Measurements from ENCODE around the gene SUSD4. TPM values are rescaled to one million over a fixed set of nuclear protein-coding genes. Genes with fewer than 3 reads are reported as not detected.

The SUSD4 gene
- polyA plus RNA-seq, 10 donors: 2.5 to 5.7 (median 3.7) TPM

DNA sequence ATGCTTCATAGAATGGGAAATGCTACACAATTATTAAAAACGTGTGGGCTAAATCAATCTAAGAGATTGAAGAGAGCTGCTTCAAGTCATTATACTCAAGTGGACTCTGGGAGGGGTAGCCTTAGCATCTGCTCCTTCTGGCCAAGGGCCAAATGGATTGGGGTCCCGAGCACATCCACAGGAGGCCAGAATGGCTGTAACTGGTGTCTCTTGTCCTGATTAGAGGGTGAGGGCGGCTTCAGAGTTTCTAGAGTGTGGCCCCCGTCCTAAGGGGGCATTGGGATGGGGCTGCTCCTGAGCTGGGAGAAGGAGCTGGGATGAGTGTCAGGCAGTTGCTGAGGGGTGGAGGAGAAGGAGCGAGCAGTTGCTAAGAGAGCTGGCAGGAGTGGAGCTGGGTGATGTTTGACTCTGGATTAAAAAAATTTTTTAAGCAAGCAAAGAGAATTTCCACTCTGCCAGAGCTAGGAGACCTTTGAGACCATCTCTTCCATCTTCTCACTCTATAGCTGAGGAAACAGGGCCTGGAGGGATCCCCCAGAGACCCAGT is 149.6 kb downstream of the SUSD4 start:
- DNase-seq: no peak

DNA sequence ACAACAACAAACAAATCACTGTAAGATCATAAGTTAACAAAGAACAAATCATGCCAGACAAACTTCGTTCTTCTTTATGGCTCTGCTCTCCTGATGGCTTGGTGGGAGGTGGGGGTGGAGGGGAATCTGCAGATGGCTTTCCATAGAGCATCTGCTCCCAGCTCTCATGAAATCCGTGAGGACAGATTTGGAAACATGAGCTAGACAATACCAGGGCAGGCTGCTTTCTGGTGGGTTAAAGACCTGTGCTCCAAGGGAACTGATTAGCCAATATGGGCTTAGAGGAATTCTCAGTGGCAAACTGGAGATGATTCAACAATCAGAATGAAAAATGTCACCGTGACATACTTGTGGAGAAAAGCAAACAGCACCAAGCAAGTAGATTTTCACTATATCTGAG is 151.5 kb downstream of the SUSD4 start:
- peak; percentile 17 to 45 (median 37) for DNase-seq

DNA sequence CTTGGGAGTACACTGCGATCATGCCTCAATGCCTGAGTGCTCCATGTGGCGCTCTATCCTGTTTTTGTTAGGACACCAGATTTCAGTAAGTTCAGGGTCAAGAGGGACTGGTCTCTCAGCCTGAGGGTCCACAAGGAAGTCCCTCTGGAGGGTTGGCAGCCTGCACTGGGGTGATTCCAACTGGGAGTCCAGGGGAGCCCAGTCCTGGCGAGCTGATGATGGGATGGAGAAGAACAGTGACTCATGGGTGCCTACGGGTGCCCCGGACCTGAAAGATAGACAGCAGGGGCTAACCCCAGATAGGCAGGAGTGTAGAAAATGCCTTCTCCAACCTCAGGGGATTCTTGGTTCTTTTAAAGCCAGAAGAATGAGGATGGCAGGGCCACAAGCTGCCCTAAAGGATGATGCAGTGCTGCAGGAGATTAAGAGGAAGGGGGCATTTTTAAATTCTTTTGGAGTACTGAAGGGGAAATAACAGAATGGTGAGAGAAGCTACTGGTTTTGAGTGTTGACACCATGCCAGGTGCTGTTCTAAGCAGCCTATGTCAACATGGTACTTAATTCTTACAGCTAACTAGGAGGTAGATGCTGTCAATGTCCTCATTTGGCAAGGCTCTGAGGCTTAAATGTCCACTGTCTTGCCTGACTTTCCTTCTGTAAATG is 152.5 kb downstream of the SUSD4 start:
- no peak for DNase-seq

DNA sequence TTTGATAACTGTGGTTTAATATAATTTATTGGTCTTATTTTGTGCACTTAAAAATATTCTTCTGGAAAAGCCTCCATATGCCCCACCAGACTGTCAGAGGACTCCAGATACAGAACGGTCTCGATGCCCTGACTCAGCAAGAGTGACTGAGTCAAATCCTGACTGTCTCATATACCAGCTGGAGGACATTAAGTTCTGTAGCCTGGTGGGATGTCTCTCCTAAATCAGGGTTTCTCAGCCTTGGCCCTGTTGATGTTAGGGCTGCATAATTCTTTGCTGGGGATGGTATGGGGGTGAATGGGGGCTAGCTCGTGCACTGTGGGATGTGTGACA is 153.2 kb downstream of the SUSD4 start:
- no peak for DNase-seq

DNA sequence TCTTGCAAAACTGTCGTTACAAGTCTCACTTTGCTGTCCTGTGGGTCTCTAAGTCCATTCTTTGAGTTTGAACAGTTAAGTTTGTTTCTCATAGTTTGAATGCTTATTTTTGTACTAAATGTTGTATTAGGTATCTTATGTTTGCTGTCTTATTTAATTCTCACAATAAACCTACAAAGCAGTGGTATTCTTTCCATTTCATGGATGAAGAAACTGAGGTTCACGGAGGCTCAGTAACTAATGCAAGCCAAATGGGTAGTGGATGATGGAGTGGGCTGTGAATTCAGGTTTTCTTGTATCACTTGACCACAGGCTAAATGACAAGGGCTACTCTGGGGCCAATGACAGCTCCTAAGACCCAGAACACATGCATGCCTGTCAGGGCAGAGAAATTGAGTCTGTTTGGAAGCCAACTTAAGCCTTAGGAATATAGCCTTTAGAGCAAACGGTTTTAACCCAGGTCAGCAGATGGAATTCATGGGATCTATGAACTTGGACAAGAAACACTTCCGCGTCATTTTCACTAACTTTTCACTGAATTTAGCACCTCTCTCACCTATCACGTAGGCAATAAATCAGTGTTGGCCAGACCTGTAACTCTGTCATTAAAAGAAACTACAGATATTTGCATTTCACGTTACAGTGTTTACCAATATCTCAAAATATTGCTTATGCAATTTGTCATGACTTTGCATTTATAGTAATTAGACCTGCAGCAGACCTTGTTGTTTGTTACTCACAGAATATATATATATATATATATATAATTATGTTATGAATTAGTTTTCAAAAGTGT is 153.8 kb downstream of the SUSD4 start:
- no peak for DNase-seq

DNA sequence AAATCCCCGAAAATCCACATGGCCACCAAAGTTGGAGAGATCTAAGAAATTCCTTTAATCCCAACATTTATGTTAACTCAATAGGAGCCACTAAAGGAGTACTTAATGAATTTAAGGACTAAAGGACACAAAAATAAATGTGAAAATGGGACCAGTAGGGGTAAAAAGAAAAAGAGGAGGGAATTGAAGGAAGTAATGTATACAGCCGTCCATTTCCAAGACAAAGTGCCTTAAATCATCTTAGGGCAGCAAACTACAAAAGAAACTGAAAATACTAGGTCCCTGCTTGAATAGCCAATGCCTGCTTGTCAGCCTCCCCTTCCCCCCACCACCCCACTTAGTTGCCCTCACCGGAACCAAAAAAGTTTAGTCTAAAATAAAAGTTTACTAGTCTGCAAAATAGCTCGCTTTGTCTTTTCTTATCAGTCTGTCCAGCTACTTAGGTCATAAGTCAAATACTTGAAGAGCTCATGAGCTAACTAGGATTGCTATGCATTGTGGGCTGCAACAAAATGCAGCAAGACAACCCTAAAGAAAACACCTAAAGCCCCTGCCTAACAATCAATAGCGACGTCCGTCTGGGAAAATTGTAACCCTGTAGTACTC is 154.6 kb downstream of the SUSD4 start:
- DNase-seq: no peak

DNA sequence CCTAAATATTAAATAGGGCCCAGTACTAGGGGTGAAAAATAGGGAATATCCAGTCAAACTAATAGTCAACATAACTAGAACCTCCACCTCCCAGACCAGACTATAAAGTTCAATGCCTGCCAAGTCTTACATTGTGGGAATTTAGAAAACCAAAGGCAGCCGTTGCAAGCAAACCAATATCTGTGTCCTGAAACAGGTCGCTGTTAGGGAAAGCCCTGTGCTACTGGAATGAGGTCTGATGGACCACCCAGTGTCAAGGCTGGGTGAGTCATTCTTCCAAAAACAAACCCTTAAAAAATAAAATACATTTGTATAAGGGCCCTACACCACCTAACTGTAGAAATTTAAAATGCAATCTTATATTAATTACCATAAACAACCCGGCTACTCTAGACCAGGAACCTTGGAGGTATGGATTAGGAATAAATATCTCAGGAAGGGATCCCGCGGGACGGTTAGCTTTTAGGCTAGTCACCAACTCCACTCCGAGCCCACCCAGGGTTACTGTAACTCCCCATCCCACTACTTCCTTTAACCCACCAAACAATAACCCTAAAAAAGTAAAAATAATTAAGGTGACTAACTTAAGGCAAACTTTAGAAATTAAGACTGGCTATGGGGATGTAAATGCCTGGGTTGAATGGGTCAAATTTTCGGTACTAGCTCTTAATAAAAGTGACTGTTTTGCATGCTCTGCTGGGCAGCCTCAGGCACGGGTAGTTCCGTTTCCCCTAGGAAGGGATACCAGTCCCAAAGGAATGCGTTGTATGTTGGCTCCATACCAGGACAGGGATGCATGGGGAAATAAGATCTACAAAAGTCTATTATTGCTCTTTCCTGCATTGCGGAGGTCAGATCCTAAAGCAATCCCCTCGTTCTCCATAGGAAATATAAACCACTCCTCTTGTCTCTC is 155.6 kb downstream of the SUSD4 start:
- DNase-seq: peak; percentile 23 to 47 (median 24)

DNA sequence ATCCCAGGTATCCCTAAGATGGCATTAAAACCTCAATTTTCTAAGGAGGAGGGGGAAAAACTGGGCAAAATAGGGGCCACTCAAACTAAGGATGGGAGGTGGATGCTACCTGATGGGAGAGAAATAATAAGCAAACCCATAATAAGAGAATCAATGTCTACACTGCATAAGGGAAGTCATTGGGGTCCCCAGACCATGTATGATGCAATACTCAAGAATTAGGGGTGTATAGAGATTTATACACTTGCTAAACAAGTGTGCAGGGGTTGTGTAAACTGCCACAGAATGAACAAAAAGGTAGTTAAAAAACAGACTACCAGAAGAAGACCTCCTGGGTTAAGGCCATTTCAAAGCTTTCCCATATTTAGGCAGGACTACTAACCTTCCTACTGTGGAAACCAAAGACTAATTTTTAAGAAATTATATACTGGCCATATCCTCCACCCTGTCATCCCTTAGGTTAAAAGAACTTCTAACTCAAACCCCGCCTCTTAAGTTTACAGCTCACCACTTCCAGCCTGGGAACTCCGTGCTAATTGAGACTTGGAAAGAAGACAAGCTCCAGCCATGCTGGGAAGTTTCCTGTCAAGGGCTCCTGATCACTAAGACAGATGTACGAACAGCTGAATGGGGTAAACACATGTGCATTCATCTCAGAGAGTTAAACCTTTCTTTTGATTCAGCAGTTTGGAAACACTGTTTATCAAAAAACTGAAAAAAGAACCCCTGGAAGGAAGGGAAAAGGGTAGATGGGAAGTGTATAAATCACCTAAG is 156.5 kb downstream of the SUSD4 start:
- peak; percentile 74 to 85 (median 78) for DNase-seq

DNA sequence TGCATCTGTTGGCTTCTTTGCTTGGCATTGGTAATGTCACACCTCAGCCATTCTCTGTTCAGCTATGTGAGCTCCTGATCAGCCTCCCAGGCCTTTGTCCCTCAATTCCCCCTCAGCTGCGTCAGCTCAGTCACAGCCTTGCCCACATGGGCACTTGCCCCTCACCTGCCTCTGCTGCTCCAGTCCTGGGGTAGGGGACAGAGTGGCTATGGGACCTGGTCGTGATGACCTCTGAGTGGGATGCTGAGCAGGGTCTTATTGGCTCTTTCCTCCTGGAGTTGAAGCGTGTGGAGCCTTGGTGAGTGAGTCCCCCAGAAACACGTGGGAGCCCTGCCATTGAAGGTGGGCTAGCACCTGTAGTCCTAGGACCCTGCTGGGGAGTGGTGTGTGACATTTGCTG is 159.6 kb downstream of the SUSD4 start:
- DNase-seq: no peak

DNA sequence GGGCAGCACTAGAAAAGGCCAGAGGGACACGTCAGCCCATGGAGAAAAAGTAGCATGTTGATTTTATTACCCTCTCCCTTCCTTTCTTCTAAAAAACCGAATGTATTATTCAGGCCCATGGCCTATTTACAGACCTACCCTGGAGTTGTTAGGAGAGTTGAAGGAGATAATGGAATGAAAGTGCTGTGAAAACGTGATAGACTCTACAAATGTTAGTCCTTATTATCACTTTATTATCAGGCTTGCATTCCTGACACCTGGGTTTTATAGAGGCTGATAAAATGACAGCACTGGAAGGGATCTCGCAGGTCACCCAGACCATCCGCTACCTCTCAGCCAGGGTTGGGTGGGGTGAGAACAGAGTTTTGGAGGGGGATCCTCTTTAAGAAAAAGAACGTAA is 160.3 kb downstream of the SUSD4 start:
- no peak for DNase-seq

DNA sequence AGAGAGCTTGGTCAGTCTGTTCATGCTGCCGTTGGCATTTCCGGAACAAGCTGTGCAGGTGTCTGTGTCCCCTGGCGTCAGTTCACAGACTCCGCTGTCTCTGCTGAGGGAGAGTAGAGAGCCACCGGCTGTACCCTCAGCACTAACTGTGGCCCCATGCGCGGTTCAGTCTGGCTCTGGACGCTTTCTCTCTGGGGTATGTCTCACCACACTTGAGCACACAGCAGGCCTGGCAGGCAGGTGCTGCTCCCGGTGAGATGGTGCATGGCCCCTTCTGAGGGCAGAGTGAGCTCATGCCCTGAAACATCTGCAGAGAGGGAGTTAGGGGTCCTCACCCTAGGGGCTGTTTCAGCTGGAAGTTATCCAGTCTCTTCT is 161.0 kb downstream of the SUSD4 start:
- no peak for DNase-seq

DNA sequence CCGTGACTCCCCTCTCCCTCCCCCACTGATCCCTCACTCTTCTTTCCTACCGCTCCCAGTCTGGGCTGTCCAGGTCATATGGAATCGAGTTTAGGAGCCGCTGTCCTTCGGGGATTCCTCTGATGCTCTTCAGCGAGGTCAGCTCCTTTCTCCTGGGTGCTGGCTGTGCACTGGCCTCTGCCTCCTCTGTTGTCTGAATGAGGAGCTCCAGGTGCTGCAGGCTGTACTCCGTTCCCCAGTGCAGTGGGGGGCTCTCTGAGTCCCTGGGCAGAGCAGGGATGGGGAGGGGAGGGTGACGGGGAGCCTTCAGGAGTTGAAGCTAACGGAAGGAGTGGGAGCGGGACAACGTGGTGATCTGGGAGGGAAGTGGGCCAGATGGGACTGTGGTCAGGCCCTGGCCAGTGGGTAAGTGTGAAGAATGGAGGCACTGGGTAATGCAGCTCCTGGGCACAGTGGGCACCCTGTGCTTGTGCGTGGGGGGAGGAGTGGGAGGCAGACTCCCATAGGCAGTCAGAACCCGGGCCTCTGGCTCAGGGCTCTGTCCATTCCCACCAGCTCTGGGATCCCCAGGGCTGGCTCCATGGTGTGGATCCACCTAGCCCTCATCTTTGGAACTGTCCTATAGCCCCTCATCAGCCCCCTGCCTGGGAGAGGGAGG is 161.5 kb downstream of the SUSD4 start:
- DNase-seq: no peak

DNA sequence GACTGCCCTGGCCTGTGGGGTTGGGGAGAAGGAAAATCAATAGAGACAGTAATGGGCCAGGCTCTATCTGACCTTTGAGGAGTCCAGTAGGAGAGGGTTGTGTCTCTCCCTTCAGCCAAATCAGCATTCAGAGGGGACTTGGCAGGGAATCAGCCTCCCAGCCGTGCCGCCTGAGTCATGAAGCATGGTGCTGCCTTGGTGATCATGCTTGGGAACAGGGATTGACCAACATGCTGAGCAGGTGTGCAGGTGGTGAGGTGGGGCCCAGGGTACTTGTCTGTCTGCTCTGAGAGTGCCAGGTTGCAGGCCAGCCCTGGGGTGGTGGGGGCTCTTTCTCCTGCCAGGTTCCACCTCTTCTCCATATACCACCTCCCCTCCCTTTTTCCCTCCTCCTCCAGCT is 162.0 kb downstream of the SUSD4 start:
- no peak for DNase-seq

DNA sequence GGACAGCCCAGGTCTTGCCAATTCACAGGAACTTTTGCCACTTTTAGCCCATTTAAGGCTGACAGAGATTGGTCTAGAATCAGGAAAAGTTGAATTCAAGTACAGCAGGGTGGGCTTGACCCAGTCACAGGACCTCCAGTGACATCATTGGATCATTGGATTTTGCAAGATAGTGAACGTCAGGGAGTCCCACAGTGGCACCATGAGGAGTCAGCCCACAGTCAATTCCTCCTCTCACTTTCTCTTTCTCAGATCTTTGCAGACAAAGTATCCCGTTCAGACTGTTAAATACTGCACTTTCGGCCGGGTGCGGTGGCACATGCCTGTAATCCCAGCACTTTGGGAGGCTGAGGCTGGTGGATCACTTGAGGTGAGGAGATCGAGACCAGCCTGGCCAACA is 163.1 kb downstream of the SUSD4 start:
- no peak for DNase-seq

DNA sequence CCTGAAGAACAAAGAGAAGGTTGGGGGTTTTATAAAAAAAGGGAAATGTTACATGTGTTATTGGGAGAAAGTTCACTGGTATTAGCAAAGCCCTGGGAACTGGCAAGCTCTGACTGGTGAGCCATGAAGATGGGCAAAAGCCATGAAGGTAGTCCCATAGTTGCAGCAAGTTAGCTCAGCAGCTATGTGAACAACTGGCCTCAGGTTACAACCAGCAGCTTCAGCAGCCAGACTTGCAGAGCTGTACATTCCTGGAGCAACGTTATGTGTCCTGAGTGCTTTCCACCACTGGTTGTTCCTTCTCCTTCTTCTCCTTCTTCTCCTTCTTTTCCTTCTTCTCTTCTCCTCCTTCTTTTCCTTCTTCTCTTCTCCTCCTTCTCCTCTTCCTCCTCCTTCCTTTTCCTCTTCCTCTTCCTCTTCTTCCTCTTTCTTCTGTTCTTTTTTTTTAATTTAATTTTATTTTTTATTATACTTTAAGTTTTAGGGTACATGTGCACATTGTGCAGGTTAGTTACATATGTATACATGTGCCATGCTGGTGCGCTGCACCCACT is 164.8 kb downstream of the SUSD4 start:
- no peak for DNase-seq

DNA sequence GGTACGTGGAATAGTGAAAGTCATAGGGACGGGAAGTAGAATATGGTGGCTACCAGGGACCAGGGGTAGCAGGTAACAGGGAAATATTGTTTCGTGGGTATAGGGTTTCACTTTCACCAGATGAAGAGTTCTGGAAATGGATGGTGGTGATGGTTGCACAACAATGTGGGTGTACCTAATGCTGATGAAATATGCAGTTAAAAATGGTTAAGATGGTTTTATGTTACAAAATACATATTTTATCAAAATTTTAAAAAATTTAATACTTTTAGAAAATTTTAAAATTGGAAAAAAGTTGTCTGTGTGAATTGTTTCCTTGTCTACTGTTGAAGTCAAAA is 165.4 kb downstream of the SUSD4 start:
- no peak for DNase-seq

DNA sequence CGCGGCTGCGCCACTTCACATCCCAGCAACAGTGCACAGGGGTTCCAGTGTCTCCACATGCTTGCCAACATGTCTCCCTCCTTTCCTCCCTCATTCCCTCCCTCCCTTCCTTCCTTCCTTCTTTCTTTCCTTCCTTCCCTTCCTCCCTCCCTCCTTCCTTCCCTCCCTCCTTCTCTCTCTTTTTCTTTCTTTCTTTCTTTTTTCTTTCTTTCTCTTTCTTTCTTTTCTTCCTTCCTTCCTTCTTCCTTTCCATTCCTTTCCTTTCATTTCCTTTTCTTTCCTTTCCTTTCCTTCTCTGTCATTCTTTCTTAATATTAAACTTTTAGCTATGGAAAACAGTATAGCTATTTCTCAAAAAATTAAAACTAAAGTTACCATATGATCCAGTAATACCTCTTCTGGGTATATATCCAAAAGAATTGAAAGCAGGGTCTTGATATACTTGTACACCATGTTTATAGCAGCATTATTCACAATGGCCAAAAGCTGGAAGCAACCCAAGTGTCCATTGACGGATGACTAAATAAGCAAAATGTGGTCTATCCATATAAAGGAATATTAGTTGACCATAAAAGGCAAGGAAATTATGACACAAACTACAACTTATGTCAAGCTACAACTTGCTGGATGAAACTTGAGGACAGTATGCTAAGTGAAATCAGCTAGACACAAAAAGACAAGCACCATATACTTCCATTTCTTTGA is 165.9 kb downstream of the SUSD4 start:
- DNase-seq: no peak

DNA sequence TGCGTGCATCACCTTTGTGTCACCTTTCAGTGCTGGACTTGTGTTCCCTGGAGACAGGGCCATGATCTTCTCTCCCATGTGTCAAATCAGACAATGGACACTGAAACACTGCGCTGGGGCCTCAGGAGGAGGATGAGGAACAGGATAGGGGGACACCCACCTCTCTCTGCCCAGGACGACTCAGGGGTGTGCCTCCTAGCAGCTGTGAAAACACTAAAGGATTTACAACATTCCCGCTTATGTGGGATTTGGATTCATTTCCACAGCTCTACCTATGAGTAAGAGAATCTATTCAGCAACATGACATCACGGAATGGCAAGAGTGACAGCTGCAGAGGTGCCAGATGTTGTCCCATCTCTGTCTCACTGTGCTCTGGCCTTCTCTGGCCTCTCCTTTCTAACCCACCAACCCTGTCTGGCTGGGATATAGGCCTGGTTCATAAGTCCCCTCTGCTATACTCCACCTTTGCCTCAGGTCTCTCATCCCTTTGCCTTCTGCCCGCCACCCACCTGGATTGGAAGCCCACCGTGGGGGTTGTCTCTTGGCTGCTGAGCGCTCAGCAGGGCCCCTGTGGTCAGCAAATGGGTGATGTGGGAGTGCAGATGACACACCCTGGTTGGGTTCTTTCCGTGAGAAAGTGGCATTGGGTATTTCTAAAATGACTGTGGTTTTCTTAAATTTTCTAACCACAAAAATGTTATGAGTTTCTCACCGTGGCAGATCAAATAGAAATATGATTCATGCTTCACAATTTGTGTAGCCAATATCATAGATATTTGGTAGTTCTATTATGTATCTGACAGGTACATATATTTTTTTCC is 173.9 kb downstream of the SUSD4 start:
- DNase-seq: no peak

DNA sequence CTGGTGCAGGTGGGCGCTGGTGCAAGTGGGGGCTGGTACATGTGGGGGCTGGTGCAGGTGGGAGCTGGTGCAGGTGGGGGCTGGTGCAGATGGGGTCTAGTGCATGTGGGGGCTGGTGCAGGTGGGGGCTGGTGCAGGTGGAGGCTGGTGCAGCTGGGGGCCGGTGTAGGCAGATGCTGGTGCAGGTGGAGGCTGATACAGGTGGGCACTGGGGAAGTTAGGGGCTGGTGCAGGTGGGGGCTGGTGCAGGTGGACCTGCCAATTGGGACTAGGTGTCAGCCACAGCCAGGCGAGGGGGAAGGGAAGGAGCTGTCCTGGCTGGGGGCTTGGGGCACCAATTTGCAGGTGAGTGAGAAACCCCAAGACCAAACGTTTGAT is 174.5 kb downstream of the SUSD4 start:
- no peak for DNase-seq
